Measurements from ENCODE around the gene CDH11.

CDH11 gene

GRCh38 chr16:64907844-64908243 is 214.0 kb downstream of the CDH11 start:
- no peak for DNase-seq (ENCODE audit: extremely low read depth, low read depth)
- no peak for TF ChIP-seq CTCF (IDR thresholded peaks at IDR 0.05; ENCODE audit: low read depth, low read length)

GRCh38 chr16:64903770-64904169 is 218.1 kb downstream of the CDH11 start:
- no peak for DNase-seq (ENCODE audit: extremely low read depth, low read depth)
- no peak for TF ChIP-seq CTCF (IDR thresholded peaks at IDR 0.05; ENCODE audit: low read depth, low read length)

- TF ChIP-seq CTCF (IDR thresholded peaks at IDR 0.05; ENCODE audit: low read depth, low read length) = no peak
- DNase-seq (ENCODE audit: extremely low read depth, low read depth) = no peak
Measured at GRCh38 chr16:64900517-64900916, 221.3 kb downstream of the CDH11 start.

- TF ChIP-seq CTCF (IDR thresholded peaks at IDR 0.05; ENCODE audit: low read depth, low read length) = no peak
- no peak for DNase-seq (ENCODE audit: extremely low read depth, low read depth)
Measured at GRCh38 chr16:64900019-64900418, 221.8 kb downstream of the CDH11 start.

- TF ChIP-seq CTCF (IDR thresholded peaks at IDR 0.05; ENCODE audit: low read depth, low read length) = no peak
- no peak for DNase-seq (ENCODE audit: extremely low read depth, low read depth)
Measured at GRCh38 chr16:64898159-64898558, 223.7 kb downstream of the CDH11 start.

All from AG09319 (cell line).